ENCODE measurements around the gene TKT. TPM values are rescaled to one million over a fixed set of nuclear protein-coding genes. Genes with fewer than 3 reads are reported as not detected.

TKT gene
- polyA plus RNA-seq, 2 of the 4 experiments (the other 2 are of a cell fraction): 628 to 1,457 TPM

- WGBS (ENCODE audit: missing lambda C conversion rate): 85% methylated on average over 9 of the region's 9 CpGs
- no peak for DNase-seq (ENCODE audit: low read depth in 1 of 2, low spot score in 1 of 2)
- H3K4me3 ChIP-seq: no peak overlapping the region
- peak; percentile 43 to 67; a peak in 5 of 6 replicates for ATAC-seq
- H3K4me1 ChIP-seq: no peaks in the 10 kb centered on the region
- POLR2A ChIA-PET: no interaction called here
- FAIRE-seq: no peak
- H3K27ac ChIP-seq: no peak overlapping the region
- CTCF ChIA-PET: interaction anchor here (1.0 to 1.3 kb wide), 2 partner anchors 8 to 11 kb away, joined by 3 to 4 read pairs; no protein-coding TSS in a partner anchor
- TF ChIP-seq HEYL (CRISPR knock-in tag; IDR thresholded peaks at IDR 0.05) (no peak), HOXA7 (CRISPR knock-in tag; IDR thresholded peaks at IDR 0.05) (peak; percentile 28; the same call in 1 of the 2 replicates)
- peaks cover 7% of the 10 kb centered on the region; the same call in 1 of the 3 replicates for H3K9me3 ChIP-seq
- no peak overlapping the region for H3K4me2 ChIP-seq
Measured at GRCh38 chr3:53211706-53212702, 43.8 kb downstream of the TKT start.

- no peaks in the 10 kb centered on the region for H3K4me1 ChIP-seq
- CTCF ChIA-PET: interaction anchor here (1.3 to 1.4 kb wide), 2 partner anchors 18 to 88 kb away, joined by 3 to 4 read pairs; no protein-coding TSS in a partner anchor
- no peak overlapping the region for H3K4me3 ChIP-seq
- no peak overlapping the region for H3K4me2 ChIP-seq
- TF ChIP-seq CHD2 (IDR thresholded peaks at IDR 0.05; ENCODE audit: low read length, partially characterized antibody) (no peak), ZNF302 (CRISPR knock-in tag; IDR thresholded peaks at IDR 0.05) (no peak), POLR2AphosphoS2 (conservative IDR thresholded peaks at IDR 0.05; ENCODE audit: low read length) (no peak), USF2 (IDR thresholded peaks at IDR 0.05) (no peak), MYC (IDR thresholded peaks at IDR 0.05; ENCODE audit: borderline replicate concordance, low read length) (no peak), SREBF2 (IDR thresholded peaks at IDR 0.05) (no peak), ELK1 (IDR thresholded peaks at IDR 0.05; ENCODE audit: low read depth, low read length) (no peak), CTCF (IDR thresholded peaks at IDR 0.05) (no peak), HEYL (CRISPR knock-in tag; IDR thresholded peaks at IDR 0.05) (no peak)
- 92% methylated on average over 13 of the region's 14 CpGs for WGBS (ENCODE audit: missing lambda C conversion rate)
- no peak for FAIRE-seq
- peak in 1 of 2 experiments; percentile 14; a peak in 1 of 6 replicates for ATAC-seq
- POLR2A ChIA-PET: no interaction called here
- no peak overlapping the region for H3K27ac ChIP-seq
- DNase-seq (ENCODE audit: low read depth in 1 of 2, low spot score in 1 of 2): no peak
- no peaks in the 10 kb centered on the region for H3K9me3 ChIP-seq
Measured at GRCh38 chr3:53202331-53203015, 53.3 kb downstream of the TKT start.

GRCh38 chr3:53200501-53201498 lies 55.0 kb downstream of the TKT start:
- POLR2A ChIA-PET: no interaction called here
- Histone ChIP-seq H3K4me2 (no peak overlapping the region), H3K4me3 (no peak overlapping the region), H3K4me1 (peaks cover 12% of the 10 kb centered on the region), H3K9me3 (no peaks in the 10 kb centered on the region), H3K27ac (no peak overlapping the region)
- FAIRE-seq (no peak), DNase-seq (ENCODE audit: low read depth in 1 of 2, low spot score in 1 of 2) (no peak), ATAC-seq (no peak)
- no peak for TF ChIP-seq ESRRA (IDR thresholded peaks at IDR 0.05; ENCODE audit: borderline replicate concordance, low read length)
- TF ChIP-seq EP300 (IDR thresholded peaks at IDR 0.05): no peak
- TF ChIP-seq CHD4 (IDR thresholded peaks at IDR 0.05; ENCODE audit: borderline replicate concordance): no peak
- CTCF ChIA-PET: interaction anchor here (1.3 to 2.1 kb wide), 4 partner anchors 10 to 86 kb away, joined by 3 to 5 read pairs (median 5); no protein-coding TSS in a partner anchor
- 82% methylated on average over 19 of the region's 19 CpGs for WGBS (ENCODE audit: missing lambda C conversion rate)

All from A549 (cell line).